ENCODE results near the gene PHF3.

PHF3 gene

GRCh38 chr6:63757826-63758225 is 122.2 kb downstream of the PHF3 start:
- DNase-seq (ENCODE audit: extremely low spot score, insufficient read length, low read depth) (no peak), FAIRE-seq (no peak)

- FAIRE-seq: no peak
- no peak for DNase-seq (ENCODE audit: extremely low spot score, insufficient read length, low read depth)
Observed at GRCh38 chr6:63759605-63760105, 124.1 kb downstream of the PHF3 start.

- FAIRE-seq (no peak), DNase-seq (ENCODE audit: extremely low spot score, insufficient read length, low read depth) (no peak)
Observed at GRCh38 chr6:63760199-63760598, 124.6 kb downstream of the PHF3 start.

GRCh38 chr6:63764318-63764916 is 128.8 kb downstream of the PHF3 start:
- FAIRE-seq (no peak), DNase-seq (ENCODE audit: extremely low spot score, insufficient read length, low read depth) (no peak)
